Ovary (tissue), 9 donors: ENCODE results near the gene GYG2. TPM values are rescaled to one million over a fixed set of nuclear protein-coding genes. Genes with fewer than 3 reads are reported as not detected.
"Not testable (repeated sequence)": the region's sequence is repeated elsewhere in the genome, so short reads cannot be mapped to it uniquely, and the experiment has no call there.

ENCODE experiments used
- DNase-seq, 5 donors: peaks; one replicate each; pipeline ENCODE4 v3.0.0-alpha.2; 2019 to 2020
- H3K27ac ChIP-seq, 2 donors: fragments of 200-600 bp; one replicate each; pipeline versions ENCODE4 v1.5.1 to v1.8.0; 2019 to 2022
- H3K27me3 ChIP-seq: fragments of 200-600 bp; one replicate; pipeline ENCODE4 v1.8.0; 2022
- H3K36me3 ChIP-seq: fragments of 200-600 bp; sonication (generic); one replicate; pipeline ENCODE4 v1.5.1; 2019
- H3K4me1 ChIP-seq: one replicate; pipeline ENCODE4 v1.8.1; 2013; ENCODE audit warnings: mild to moderate bottlenecking, moderate library complexity; ENCODE audit not compliant: insufficient read depth
- H3K4me3 ChIP-seq: fragments of 200-600 bp; sonication (generic); one replicate; pipeline ENCODE4 v1.5.1; 2017
- H3K9me3 ChIP-seq, 2 donors: fragments of 200-600 bp in 1 of 2; sonication (generic) in 1 of 2; one replicate each; pipeline versions ENCODE4 v1.5.1 to v1.8.1; 2013 to 2019; ENCODE audit warnings: mild to moderate bottlenecking in 1 of 2, moderate library complexity in 1 of 2
- CTCF ChIP-seq, 3 donors: fragments of 450-650 bp in 2 of 3; fragments of 200-600 bp in 1 of 3; IDR thresholded peaks; one replicate each; pipeline versions ENCODE4 v1.5.1 to v1.8.0; 2016 to 2022; ENCODE audit warnings: antibody characterized with exemption in 3 of 3, mild to moderate bottlenecking in 1 of 3
- EP300 ChIP-seq: sonication (generic); formaldehyde crosslinking; IDR thresholded peaks from one replicate; pipeline ENCODE4 v1.6.1; 2017; ENCODE audit warnings: antibody characterized with exemption
- POLR2A ChIP-seq: fragments of 450-650 bp; IDR thresholded peaks from one replicate; pipeline ENCODE4 v1.6.1; 2017; ENCODE audit warnings: antibody characterized with exemption, mild to moderate bottlenecking, moderate library complexity
- WGBS, 3 donors: extraction: QIAGEN DNeasy Blood & Tissue Kit in 1 of 3; methylation state at CpG; one replicate each; pipeline versions ENCODE4 v1.1.5 to v1.1.7; 2013 to 2017; 5-methylcytosine and 5-hydroxymethylcytosine counted together
- intact Hi-C, 4 donors: fragments of 100-400 bp; cut with DNase I; formaldehyde crosslinking; loops; one replicate each; pipeline versions ENCODE4 v1.11.0 to v1.15.1; 2022 to 2023
- polyA plus RNA-seq, 2 donors: library from polyadenylated mRNA; stranded (reverse); fragments of 200-250 nt in 1 of 2; fragments of 350-450 nt in 1 of 2; fragmentation: Illumina TruSeq in 1 of 2; extraction: RNeasy Lipid Tissue Mini Kit (QIAGEN cat#74804) in 1 of 2; gene quantifications; one replicate each; pipeline ENCODE4 v1.2.3, GENCODE V29; 2013 to 2014
- total RNA-seq, 7 donors: library from RNA; depleted of rRNA in 2 of 7; stranded (reverse); fragments of >200 nt in 2 of 7; fragmentation: NEBNext Ultra II Directional in 3 of 7; extraction: Animal tissue kit (Norgen Biotek cat#: 25700) in 3 of 7; gene quantifications; one replicate each; pipeline versions ENCODE4 v1.1.0 to v1.2.4, GENCODE V29; 2016 to 2023
- donor health status: DM: no; HTN: no; CAD: no; lungs with moderate emphysema.
- donor health status: DM: no; HTN: no; CAD: no.
- donor health status: Bipolar disorder and iron deficiency.
- donor health status: DM: yes; HTN: yes; CAD: no.
- donor health status: DM: no; HTN: no; CAD: no.
- donor health status: DM: yes; HTN: yes; CAD: no.

Gene GYG2
- total and polyA plus RNA-seq, 9 donors, result 0.72 to 9.0 (median 3.9) TPM

GRCh38 chrX:2921193-2921592 is 92.5 kb downstream of the GYG2 start:
- no peak for DNase-seq
- 66 to 80% (median 74%) methylated on average over 1 of the region's 1 CpG for WGBS, 3 donors
- no peaks in the 10 kb centered on the region for H3K4me1 ChIP-seq
- no peak for TF ChIP-seq POLR2A
- no peak for TF ChIP-seq EP300
- TF ChIP-seq CTCF (IDR thresholded peaks at IDR 0.05), result no peak
- H3K4me3 ChIP-seq, result no peak overlapping the region
- H3K9me3 ChIP-seq, result no peaks in the 10 kb centered on the region
- no peaks in the 10 kb centered on the region for H3K36me3 ChIP-seq
- no peaks in the 10 kb centered on the region for H3K27me3 ChIP-seq
- no peak overlapping the region for H3K27ac ChIP-seq
- intact Hi-C loops, result no loop called here

- no peak for DNase-seq
- Histone ChIP-seq H3K9me3 (no peaks in the 10 kb centered on the region), H3K36me3 (no peaks in the 10 kb centered on the region), H3K27me3 (no peaks in the 10 kb centered on the region), H3K4me3 (no peak overlapping the region), H3K27ac (no peak overlapping the region), H3K4me1 (no peaks in the 10 kb centered on the region)
- TF ChIP-seq EP300, result no peak
- no peak for TF ChIP-seq POLR2A
- no peak for TF ChIP-seq CTCF (IDR thresholded peaks at IDR 0.05)
- 89 to 93% (median 90%) methylated on average over 9 of the region's 9 CpGs for WGBS, 3 donors
- intact Hi-C loops, result no loop called here
Observed at GRCh38 chrX:2921750-2922149, 93.0 kb downstream of the GYG2 start.

GRCh38 chrX:2924151-2924550 is 95.4 kb downstream of the GYG2 start:
- H3K9me3 ChIP-seq, result no peaks in the 10 kb centered on the region
- no peak for TF ChIP-seq CTCF (IDR thresholded peaks at IDR 0.05)
- TF ChIP-seq EP300, result no peak
- TF ChIP-seq POLR2A, result no peak
- no peak for DNase-seq
- H3K4me1 ChIP-seq, result no peaks in the 10 kb centered on the region
- intact Hi-C loops, result no loop called here
- H3K4me3 ChIP-seq, result no peak overlapping the region
- no peaks in the 10 kb centered on the region for H3K36me3 ChIP-seq
- no peaks in the 10 kb centered on the region for H3K27me3 ChIP-seq
- H3K27ac ChIP-seq, result no peak overlapping the region
- 92 to 96% (median 96%) methylated on average over 9 of the region's 9 CpGs for WGBS, 3 donors

- H3K36me3 ChIP-seq, H3K27me3 ChIP-seq, H3K27ac ChIP-seq, H3K4me1 ChIP-seq, H3K4me3 ChIP-seq, DNase-seq, H3K9me3 ChIP-seq, intact Hi-C loops: not testable (repeated sequence)
- WGBS, 3 donors, result 79 to 83% (median 80%) methylated on average over 4 of the region's 4 CpGs
Observed at GRCh38 chrX:2926255-2926654, 97.5 kb downstream of the GYG2 start.

GRCh38 chrX:2926664-2927275 is 98.0 kb downstream of the GYG2 start:
- DNase-seq, result no peak
- H3K27ac ChIP-seq, result no peak overlapping the region
- no peaks in the 10 kb centered on the region for H3K4me1 ChIP-seq
- no peak overlapping the region for H3K4me3 ChIP-seq
- peaks cover 0 to 3% of the 10 kb centered on the region in 2 donors for H3K9me3 ChIP-seq
- H3K27me3 ChIP-seq, result no peaks in the 10 kb centered on the region
- TF ChIP-seq EP300 (no peak), CTCF (IDR thresholded peaks at IDR 0.05) (no peak), POLR2A (no peak)
- intact Hi-C loops, result no loop called here
- H3K36me3 ChIP-seq, result no peaks in the 10 kb centered on the region
- 90 to 92% (median 91%) methylated on average over 15 of the region's 15 CpGs for WGBS, 3 donors
